CD4-positive, alpha-beta T cell treated with Interleukin-6 at 100 ng/mL for 8 hours (primary cell): ENCODE results near the gene CLEC4G.

ENCODE experiments used
- DNase-seq: peaks from one replicate; pipeline ENCODE4 v3.0.0-alpha.2; 2020; ENCODE audit warnings: mixed read lengths, low spot score

The CLEC4G gene

DNA sequence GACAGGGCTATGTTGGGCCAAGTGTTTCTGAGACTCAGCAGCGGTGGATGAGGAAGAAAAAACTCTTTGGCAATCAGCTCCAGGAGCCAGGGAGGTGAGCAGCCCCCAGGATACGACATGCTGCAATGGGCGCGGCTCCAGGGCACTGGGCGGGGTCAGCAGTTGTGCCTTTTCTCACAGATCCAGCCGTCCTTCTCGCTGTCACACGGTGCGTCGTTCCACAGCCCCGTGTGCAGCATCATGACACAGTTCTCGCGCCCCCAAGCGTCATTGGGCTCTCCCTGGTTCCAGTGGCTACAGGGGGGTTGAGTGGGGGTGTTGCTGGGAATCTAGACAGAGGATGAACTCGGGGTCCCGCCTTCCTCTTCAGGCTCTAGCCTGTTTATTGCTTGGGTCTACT lies 2.7 kb downstream of the CLEC4G start:
- no peak for DNase-seq

DNA sequence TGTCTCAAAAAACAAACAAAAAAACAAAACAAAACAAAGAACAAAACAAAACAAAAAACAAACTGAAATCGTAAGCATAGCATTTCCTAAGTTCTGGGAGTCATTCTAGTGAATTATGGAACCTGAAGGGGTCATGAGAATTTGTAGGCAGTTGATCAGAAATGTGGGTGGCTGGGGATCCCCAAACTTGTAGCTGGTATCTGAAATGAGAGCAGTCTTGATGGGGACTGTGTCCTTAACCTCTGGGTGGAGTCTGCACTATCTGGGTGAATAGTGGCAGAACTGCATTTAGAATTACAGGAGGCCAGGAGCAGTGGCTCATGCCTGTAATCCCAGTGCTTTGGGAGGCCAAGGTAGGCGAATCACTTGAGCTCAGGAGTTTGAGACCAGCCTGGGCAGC lies 6.1 kb downstream of the CLEC4G start:
- DNase-seq, result no peak

DNA sequence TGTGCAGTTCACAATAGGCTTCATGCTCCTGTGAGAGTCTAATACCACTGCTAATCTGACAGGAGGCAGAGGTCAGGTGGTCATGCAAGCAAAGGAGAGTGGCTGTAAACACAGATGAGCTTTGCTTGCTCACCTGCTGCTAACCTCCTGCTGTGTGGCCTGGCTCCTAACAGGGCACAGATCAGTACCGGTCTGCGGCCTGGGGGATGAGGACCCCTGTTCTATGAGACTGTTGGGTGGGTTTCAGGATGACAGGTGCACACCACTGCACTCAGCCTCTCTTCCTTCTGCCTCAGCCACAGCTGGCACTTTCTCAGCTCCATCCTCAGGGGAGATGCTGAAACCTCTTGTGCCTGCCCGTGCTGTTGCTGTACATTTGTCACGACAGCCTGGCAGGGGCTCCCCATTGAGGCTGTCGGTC lies 9.7 kb downstream of the CLEC4G start:
- no peak for DNase-seq

DNA sequence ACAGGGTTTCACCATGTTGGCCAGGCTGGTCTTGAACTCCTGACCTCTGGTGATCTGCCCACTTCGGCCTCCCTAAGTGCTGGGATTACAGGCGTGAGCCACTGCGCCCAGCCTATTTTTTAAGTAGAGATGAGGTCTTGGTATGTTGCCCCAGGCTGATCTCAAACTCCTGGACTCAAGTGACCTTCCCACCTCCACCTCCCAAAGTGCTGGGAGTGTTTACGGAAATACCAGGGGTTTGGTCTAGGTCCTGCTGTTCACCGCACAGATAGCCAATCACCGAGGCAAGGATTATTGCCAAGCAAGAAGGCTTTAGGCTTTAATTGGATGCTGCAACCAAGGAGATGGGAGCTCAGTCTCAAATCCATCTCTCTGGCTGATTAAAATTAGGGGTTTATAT lies 11.6 kb downstream of the CLEC4G start:
- DNase-seq, result no peak

GRCh38 chr19:7718668-7719067 lies 13.2 kb downstream of the CLEC4G start:
- DNase-seq, result no peak

- no peak for DNase-seq
Observed at GRCh38 chr19:7716762-7717161, 15.1 kb downstream of the CLEC4G start.

- no peak for DNase-seq
Observed at GRCh38 chr19:7715671-7716070, 16.2 kb downstream of the CLEC4G start.

DNA sequence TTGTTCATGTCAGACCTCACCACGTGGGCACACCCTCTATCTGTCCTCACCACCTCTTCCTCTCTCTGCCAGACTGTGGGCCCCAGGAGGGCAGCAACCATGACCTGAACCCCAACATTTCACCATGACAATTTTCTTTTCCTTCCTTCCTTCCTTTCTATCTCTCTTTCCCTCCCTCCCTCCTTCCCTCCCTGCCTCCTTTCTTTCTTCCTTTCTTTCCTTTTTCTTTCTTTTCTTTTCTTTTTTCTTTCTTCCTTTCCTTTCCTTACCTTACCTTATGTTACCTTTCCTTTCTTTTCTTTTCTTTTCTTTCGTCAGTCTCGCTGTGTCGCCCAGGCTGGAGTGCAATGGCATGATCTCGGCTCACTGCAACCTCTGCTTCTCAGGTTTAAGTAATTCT lies 21.3 kb downstream of the CLEC4G start:
- no peak for DNase-seq

GRCh38 chr19:7709932-7710460 lies 21.9 kb downstream of the CLEC4G start:
- DNase-seq, result no peak

- no peak for DNase-seq
Observed at GRCh38 chr19:7706955-7707456, 24.9 kb downstream of the CLEC4G start.

DNA sequence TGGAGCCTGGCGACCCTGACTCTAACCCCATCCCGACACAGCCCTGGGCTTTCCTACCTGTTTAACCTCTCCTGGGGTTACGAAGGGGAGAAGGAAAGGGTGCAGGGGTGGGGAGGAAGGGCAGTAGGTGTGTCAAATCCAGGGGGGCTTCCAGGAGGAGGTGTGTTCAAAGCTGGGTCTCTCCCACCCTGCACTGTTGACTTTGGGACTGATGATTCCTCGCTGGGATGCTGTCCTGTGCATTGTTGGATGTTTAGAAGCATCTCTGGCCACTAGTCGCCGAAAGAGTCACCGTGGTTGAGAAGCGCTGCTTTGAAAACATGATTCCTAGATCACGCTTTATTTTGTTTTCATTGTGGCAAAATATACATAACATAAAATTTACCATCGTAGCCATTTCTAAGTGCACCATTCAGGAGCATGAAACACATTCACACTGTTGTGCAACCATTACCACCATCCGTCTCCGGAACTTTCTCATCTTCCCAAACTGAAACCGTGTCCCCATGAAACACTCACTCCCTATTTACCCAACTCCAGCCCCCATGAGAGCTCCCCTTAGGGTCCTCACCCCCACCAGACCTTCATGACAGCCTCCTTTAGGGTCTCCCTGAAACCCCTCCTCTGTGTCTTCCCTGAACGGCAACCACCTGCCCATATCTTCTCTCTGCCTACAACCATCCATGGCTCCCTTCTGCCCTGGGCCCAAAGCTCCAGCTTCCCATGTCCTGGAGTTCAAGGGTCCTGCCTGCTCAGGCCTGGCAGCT lies 25.5 kb downstream of the CLEC4G start:
- DNase-seq, result no peak

DNA sequence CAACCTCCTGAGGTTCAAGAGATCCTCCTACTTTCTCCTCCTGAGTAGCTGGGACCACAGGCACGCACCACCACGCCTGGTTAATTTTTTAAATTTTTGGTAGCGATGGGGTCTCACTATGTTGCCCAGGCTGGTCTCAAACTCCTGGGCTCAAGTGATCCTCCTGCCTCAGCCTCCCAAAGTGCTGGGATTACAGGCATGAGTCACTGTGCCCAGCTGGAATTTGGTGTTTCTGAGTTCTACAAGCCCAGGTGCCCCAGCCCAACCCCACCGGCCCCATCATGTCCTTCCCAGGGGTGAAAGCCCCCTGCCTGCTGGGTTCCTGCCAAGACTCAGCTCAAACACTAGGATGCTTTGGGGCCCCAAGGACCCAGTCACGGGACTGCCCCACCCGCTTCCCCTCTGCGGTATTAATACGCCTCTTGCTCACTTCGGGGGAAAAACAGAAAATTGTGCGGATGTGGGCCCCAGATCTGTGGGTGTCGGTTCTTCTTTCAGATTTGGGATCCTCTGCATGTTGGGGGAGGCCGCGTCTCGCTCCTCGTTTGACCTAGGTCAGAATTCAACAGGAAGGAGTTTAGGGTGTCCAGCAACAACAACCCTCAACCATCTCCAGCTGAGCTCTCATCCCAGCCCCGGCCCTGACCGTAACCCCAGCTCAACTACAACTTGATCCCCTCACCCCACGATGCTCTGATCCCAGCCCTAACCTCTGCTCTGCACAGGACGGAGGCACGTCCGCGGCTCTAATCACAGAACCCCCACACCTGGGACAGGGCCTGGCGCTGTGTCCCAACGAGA lies 26.3 kb downstream of the CLEC4G start:
- peak; percentile 86 for DNase-seq

- no peak for DNase-seq
Observed at GRCh38 chr19:7704280-7705060, 27.4 kb downstream of the CLEC4G start.

DNA sequence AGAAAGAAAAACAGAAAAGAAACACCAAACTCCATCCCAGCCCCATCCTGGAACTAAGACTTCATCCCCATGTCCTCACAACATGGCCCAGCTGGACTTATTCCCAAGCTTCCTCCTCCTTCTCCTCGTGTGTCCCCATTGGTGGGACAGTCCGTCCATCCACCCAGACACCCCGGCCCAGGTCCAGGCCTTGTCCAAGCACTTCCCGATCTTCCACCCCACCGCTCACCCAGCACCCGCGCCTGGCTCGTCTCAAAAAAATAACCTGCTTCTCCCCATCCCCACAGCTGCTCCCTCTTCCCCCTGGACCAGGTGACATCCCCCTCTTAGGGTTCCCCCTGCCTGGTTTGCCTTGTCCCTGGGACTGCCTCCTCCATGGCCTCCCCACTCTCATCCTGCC lies 28.6 kb downstream of the CLEC4G start:
- no peak for DNase-seq

GRCh38 chr19:7701654-7702457 lies 30.1 kb downstream of the CLEC4G start, which contains the start of gene FCER2:
TSS of gene FCER2 (minus strand) at chr19:7702131. CDS start at chr19:7699760, 2,371 bp downstream.
- DNase-seq, result no peak

DNA sequence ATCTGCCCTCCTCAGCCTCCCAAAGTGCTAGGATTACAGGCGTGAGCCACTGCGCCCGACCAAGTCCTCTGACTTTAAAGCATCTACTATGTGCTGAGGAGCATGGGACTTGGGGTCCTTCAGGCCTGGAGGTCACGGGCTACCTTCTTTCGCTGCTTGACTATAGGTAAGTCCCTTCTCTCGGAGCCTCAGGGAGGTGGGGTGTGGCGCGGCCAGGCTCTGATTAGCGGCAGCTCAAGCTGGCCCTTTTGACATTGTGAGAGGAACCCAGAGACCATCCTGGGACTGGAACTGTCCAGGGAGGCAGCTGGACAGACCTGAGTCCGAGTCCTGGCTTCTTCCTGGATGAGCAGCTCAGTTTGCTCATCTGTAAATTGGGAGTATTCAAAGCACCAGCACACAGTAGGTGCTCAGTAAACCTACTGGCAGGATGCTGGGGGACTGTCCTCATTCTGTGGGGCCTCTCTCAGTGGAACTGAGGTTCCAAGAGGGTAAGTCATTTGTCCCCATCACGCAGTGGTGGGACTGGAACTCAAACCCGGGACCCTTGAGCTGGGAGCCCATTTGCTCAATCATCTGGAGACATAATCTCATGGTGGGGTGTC lies 30.8 kb downstream of the CLEC4G start:
- no peak for DNase-seq

DNA sequence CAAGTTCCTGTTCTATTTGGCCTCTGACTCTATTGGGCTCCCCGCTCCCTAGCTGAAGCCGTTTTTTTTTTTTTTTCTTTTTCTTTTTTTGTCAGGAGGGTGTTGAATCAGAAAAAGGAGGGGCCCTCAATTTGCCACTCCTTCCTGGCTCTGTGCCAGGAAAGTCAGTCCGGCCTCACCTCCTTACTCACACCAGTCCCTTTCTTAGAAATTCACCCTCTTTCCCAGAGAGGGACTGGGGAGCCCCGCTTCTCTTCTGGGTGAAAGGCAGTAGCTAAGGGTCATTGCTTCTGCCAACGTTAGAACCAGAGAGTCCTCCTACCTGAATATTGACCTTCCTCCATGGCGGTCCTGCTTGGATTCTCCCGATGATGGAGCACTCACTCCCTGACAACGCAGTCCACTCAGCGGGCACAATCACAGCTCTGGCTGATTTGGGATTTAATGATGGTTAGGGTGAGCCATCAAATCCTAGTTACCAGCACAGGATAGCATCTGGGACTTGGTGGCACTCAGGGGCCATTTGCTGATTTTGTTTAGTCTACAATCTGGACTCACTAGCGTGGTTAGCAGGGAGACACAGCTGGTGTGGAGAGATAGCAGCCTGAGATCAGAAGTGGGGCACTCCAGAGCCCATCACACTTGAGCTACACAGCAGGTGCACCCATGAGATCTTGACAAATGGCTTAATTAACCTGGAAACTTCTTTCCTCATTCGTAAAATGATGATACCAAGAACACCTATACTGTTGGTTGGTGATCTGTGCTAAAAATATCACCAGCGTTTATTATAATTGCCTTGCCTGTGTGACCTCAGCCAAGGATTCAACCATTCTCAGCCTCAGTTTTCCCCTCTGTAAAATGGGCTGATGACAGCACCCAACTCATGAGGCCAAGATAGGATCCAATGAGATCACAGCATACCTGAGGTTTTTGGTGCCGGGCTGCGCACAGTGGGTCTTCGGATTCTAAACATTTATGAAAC lies 32.2 kb downstream of the CLEC4G start:
- no peak for DNase-seq

DNA sequence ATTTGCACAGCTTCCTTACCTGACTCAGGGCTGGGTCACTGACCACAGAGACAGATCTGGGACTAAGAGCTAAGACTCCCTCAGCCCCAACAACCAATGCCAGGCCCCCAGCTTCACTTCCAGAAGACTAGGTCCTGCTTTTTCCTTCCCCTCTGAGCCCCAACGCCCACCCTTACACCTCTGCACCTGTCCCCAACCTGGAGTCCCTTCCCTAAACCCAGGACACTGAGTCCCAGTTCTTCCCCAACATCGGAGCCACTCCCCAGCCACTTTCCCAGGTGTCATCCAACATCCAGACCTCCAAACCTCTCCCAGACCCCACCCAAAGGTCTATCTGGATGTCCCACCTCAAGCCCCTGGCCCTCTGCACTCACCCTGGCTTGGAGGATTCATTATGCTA lies 32.9 kb downstream of the CLEC4G start:
- DNase-seq, result no peak

DNA sequence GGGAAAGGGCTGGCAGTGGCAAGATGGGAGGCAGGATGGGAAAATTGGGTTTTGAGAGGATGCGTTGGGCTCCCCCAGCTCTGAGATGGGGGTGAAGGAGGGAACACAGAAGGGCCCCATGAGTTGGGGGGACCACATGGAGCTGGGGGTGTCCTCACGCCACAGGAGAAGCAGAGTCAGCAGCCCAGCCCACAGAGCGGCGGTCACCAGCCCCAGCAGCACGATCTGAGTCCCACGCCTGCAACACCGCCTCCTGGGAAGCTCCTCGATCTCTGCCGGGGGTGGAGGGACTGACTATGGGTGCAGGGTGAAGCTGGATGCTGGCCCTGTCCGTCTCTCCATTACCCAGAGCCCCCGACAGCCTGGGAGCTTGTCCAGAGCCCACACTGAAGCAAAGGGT lies 33.3 kb downstream of the CLEC4G start:
- DNase-seq, result no peak
